H9 (cell line): ENCODE data around the gene SENP2. TPM values are rescaled to one million over a fixed set of nuclear protein-coding genes. Genes with fewer than 3 reads are reported as not detected.
"Not testable (repeated sequence)": the region's sequence is repeated elsewhere in the genome, so short reads cannot be mapped to it uniquely, and the experiment has no call there.

ENCODE experiments used
- DNase-seq: peaks from one replicate; pipeline ENCODE4 v3.0.0-alpha.2; 2017
- H2AFZ ChIP-seq: one replicate; pipeline ENCODE4 v1.6.1; 2013; ENCODE audit warnings: mild to moderate bottlenecking, low read length, control low read depth, moderate library complexity
- H2AK5ac ChIP-seq: 2 replicates; pipeline ENCODE4 v1.6.1; 2013; ENCODE audit warnings: low read length, control low read depth, mixed read lengths; ENCODE audit not compliant: insufficient read length
- H2BK120ac ChIP-seq: one replicate; pipeline ENCODE4 v1.6.1; 2013; ENCODE audit warnings: low read depth, mild to moderate bottlenecking, low read length, control low read depth, inconsistent platforms; ENCODE audit not compliant: poor library complexity, severe bottlenecking
- H2BK12ac ChIP-seq: 2 replicates; pipeline ENCODE4 v1.6.1; 2013; ENCODE audit warnings: low read length, control low read depth, mixed read lengths, low read depth; ENCODE audit not compliant: insufficient read length
- H2BK15ac ChIP-seq: 2 replicates; pipeline ENCODE4 v1.6.1; 2013; ENCODE audit warnings: low read depth, low read length, control low read depth
- H2BK20ac ChIP-seq: one replicate; pipeline ENCODE4 v1.6.1; 2013; ENCODE audit warnings: low read depth, mild to moderate bottlenecking, low read length, control low read depth, inconsistent platforms; ENCODE audit not compliant: poor library complexity, severe bottlenecking
- H2BK5ac ChIP-seq: 2 replicates; pipeline ENCODE4 v1.6.1; 2013; ENCODE audit warnings: low read length, control low read depth, mixed read lengths; ENCODE audit not compliant: insufficient read length
- H3K14ac ChIP-seq: 2 replicates; pipeline ENCODE4 v1.6.1; 2013; ENCODE audit warnings: low read length, control low read depth; ENCODE audit not compliant: insufficient read depth
- H3K18ac ChIP-seq: 2 replicates; pipeline ENCODE4 v1.6.1; 2013; ENCODE audit warnings: low read depth, mild to moderate bottlenecking, mixed read lengths, low read length, control low read depth; ENCODE audit not compliant: insufficient read length
- H3K23ac ChIP-seq: 2 replicates; pipeline ENCODE4 v1.6.1; 2013; ENCODE audit warnings: low read length, control low read depth, mixed read lengths, low read depth; ENCODE audit not compliant: insufficient read length
- H3K23me2 ChIP-seq: 2 replicates; pipeline ENCODE4 v1.6.1; 2013; ENCODE audit warnings: low read depth, mild to moderate bottlenecking, mixed read lengths, low read length, control low read depth; ENCODE audit not compliant: insufficient read length, poor library complexity, severe bottlenecking
- H3K27ac ChIP-seq: 2 replicates; pipeline ENCODE4 v1.5.1; 2013; ENCODE audit warnings: low read length, control low read depth, mixed read lengths, low read depth; ENCODE audit not compliant: insufficient read length
- H3K27me3 ChIP-seq: 2 replicates; pipeline ENCODE4 v1.6.1; 2013; ENCODE audit warnings: low read length, control low read depth, inconsistent platforms; ENCODE audit not compliant: insufficient read depth
- H3K4ac ChIP-seq: 2 replicates; pipeline ENCODE4 v1.6.1; 2013; ENCODE audit warnings: low read depth, mild to moderate bottlenecking, control low read depth, inconsistent platforms, low read length, moderate library complexity
- H3K4me1 ChIP-seq: 2 replicates; pipeline ENCODE4 v1.6.1; 2013; ENCODE audit warnings: low read length, control low read depth, inconsistent platforms; ENCODE audit not compliant: insufficient read depth
- H3K4me2 ChIP-seq: 2 replicates; pipeline ENCODE4 v1.6.1; 2013; ENCODE audit warnings: low read length, control low read depth, mixed read lengths; ENCODE audit not compliant: insufficient read length, insufficient read depth
- H3K56ac ChIP-seq: 2 replicates; pipeline ENCODE4 v1.6.1; 2013; ENCODE audit warnings: low read depth, mild to moderate bottlenecking, mixed read lengths, low read length, control low read depth; ENCODE audit not compliant: insufficient read length
- H3K79me1 ChIP-seq: 2 replicates; pipeline ENCODE4 v1.6.1; 2013; ENCODE audit warnings: low read depth, mild to moderate bottlenecking, moderate library complexity, low read length, control low read depth, inconsistent platforms; ENCODE audit not compliant: insufficient read depth, poor library complexity, severe bottlenecking
- H3K79me2 ChIP-seq: 2 replicates; pipeline ENCODE4 v1.6.1; 2013; ENCODE audit warnings: low read length, control low read depth, inconsistent platforms; ENCODE audit not compliant: insufficient read depth
- H3K9ac ChIP-seq: 2 replicates; pipeline ENCODE4 v1.6.1; 2013; ENCODE audit warnings: low read length, control low read depth, mixed read lengths; ENCODE audit not compliant: insufficient read length; ENCODE audit errors: extremely low read depth
- H3K9me3 ChIP-seq: one replicate; pipeline ENCODE4 v1.6.1; 2013; ENCODE audit warnings: low read depth, low read length, inconsistent platforms; ENCODE audit not compliant: control insufficient read depth
- H3T11ph ChIP-seq: one replicate; pipeline ENCODE4 v1.6.1; 2013; ENCODE audit warnings: mild to moderate bottlenecking, low read length, control low read depth, inconsistent platforms
- H4K20me1 ChIP-seq: one replicate; pipeline ENCODE4 v1.6.1; 2013; ENCODE audit not compliant: control insufficient read depth, insufficient read length, insufficient read depth
- H4K5ac ChIP-seq: 2 replicates; pipeline ENCODE4 v1.6.1; 2013; ENCODE audit warnings: low read depth, mild to moderate bottlenecking, mixed read lengths, low read length, control low read depth; ENCODE audit not compliant: insufficient read length
- H4K8ac ChIP-seq: replicated peaks from 2 replicates; pipeline ENCODE4 v1.6.1; 2013; ENCODE audit warnings: low read length, control low read depth, mixed read lengths, low read depth; ENCODE audit not compliant: insufficient read length
- H4K91ac ChIP-seq: 2 replicates; pipeline ENCODE4 v1.6.1; 2013; ENCODE audit warnings: low read depth, mild to moderate bottlenecking, moderate library complexity, mixed read lengths, low read length, control low read depth; ENCODE audit not compliant: insufficient read length
- H3K27ac Mint-ChIP-seq, 3 experiments: 2 replicates in 2 of 3; 3 replicates in 1 of 3; pipeline ENCODE4 v1.8.0; 2020 to 2021; ENCODE audit warnings: mixed read lengths in 3 of 3, mild to moderate bottlenecking in 1 of 3, moderate library complexity in 1 of 3
- H3K27me3 Mint-ChIP-seq: 2 replicates; pipeline ENCODE4 v1.8.0; 2021; ENCODE audit warnings: low read depth, mild to moderate bottlenecking, moderate library complexity, mixed read lengths
- H3K36me3 Mint-ChIP-seq, 3 experiments: 2 replicates in 2 of 3; 3 replicates in 1 of 3; pipeline ENCODE4 v1.8.0; 2020 to 2021; ENCODE audit warnings: low read depth in 3 of 3, mixed read lengths in 3 of 3; ENCODE audit not compliant: insufficient read depth in 1 of 3
- H3K4me1 Mint-ChIP-seq, 2 experiments: 2 replicates each; pipeline ENCODE4 v1.8.0; 2020; ENCODE audit warnings: mixed read lengths in 2 of 2
- H3K4me3 Mint-ChIP-seq, 2 experiments: 2 replicates in 1 of 2; 3 replicates in 1 of 2; pipeline ENCODE4 v1.8.0; 2020 to 2021; ENCODE audit warnings: mild to moderate bottlenecking in 2 of 2, mixed read lengths in 2 of 2, moderate library complexity in 1 of 2
- H3K9me3 Mint-ChIP-seq, 2 experiments: 2 replicates in 1 of 2; 3 replicates in 1 of 2; pipeline ENCODE4 v1.8.0; 2020; ENCODE audit warnings: mild to moderate bottlenecking in 2 of 2, mixed read lengths in 2 of 2, moderate library complexity in 1 of 2
- CTCF ChIP-seq: fragments of 200-600 bp; sonication (generic); conservative IDR thresholded peaks from 3 replicates; pipeline ENCODE4 v1.8.0; 2021; ENCODE audit warnings: antibody characterized with exemption, mild to moderate bottlenecking
- WGBS: extraction: QIAGEN DNeasy Blood & Tissue Kit; methylation state at CpG from one replicate; pipeline ENCODE4 v1.1.7; 2013; ENCODE audit warnings: missing lambda C conversion rate, low lambda C conversion rate, mixed read lengths; ENCODE audit not compliant: insufficient read length; ENCODE audit errors: extremely low coverage; 5-methylcytosine and 5-hydroxymethylcytosine counted together
- total RNA-seq: library from RNA; stranded (reverse); gene quantifications from 2 replicates; pipeline ENCODE4 v1.2.1, GENCODE V29; 2021

The SENP2 gene
- total RNA-seq, 1 experiment from 2014 or later, result 90.1 TPM

- H4K91ac ChIP-seq, H2BK15ac ChIP-seq, H2AFZ ChIP-seq, H3K23ac ChIP-seq, H3K18ac ChIP-seq, H4K20me1 ChIP-seq, H3K4me1 ChIP-seq, H3K4me2 ChIP-seq, H3K56ac ChIP-seq, H3T11ph ChIP-seq, H3K9ac ChIP-seq, H3K4ac ChIP-seq, H3K27ac ChIP-seq, H4K5ac ChIP-seq, H3K79me2 ChIP-seq, H3K23me2 ChIP-seq, H3K27me3 ChIP-seq, H2BK20ac ChIP-seq, H2BK120ac ChIP-seq, H3K79me1 ChIP-seq, H2BK5ac ChIP-seq, H2BK12ac ChIP-seq, H3K14ac ChIP-seq, H3K27me3 Mint-ChIP-seq, H2AK5ac ChIP-seq, H3K9me3 ChIP-seq, H4K8ac ChIP-seq: not testable (repeated sequence)
- Mint-ChIP-seq H3K9me3 (peaks cover 14 to 22% of the 10 kb centered on the region in 2 experiments), H3K27ac (peak overlapping the region in 1 of 3 experiments; percentile 22; a peak in 1 of 7 replicates), H3K36me3 (peaks cover 7 to 21% (median 17%) of the 10 kb centered on the region in 3 experiments; a peak in 6 of 7 replicates), H3K4me3 (peak overlapping the region in 1 of 2 experiments; percentile 16; a peak in 1 of 5 replicates), H3K4me1 (peaks cover 9 to 14% of the 10 kb centered on the region in 2 experiments)
- TF ChIP-seq CTCF, result peak; percentile 71
- DNase-seq, result peak; percentile 72
- no CpG with 5 or more reads among the region's 17 CpGs for WGBS
These were observed 10.8 kb upstream of the SENP2 start for GRCh38 chr3:185575108-185575869.
